HG03521 (cell line): ENCODE data around the gene ZNF682.
"Not testable (repeated sequence)": the region's sequence is repeated elsewhere in the genome, so short reads cannot be mapped to it uniquely, and the experiment has no call there.

ENCODE experiments used
- ATAC-seq: cut with Tn5 transposase; IDR thresholded peaks from one replicate; pipeline ENCODE4 v1.9.1; 2021; ENCODE audit warnings: mild to moderate bottlenecking, moderate library complexity; ENCODE audit not compliant: unreplicated experiment

The ZNF682 gene

DNA sequence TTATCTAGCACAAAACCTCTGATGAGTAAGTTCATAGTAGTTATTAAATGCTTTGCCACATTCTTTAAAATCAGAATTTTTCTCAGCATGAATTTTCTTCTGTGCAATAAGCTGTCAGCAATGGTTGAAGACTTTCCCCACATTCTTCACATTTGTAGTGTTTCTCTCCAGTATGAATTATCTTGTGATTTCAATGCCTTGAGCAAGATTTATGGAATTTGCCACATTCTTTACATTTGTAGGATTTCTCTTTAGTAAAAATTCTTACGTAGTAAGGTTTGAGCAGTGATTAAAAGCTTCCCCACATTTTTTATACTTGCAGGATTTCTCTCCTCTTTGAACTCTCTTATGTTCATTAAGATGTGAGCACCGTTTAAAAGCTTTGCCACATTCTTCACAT is 33.6 kb downstream of the ZNF682 start:
- no peak for ATAC-seq

- no peak for ATAC-seq
Observed at GRCh38 chr19:19997656-19998268, 41.5 kb downstream of the ZNF682 start.

- no peak for ATAC-seq
Observed at GRCh38 chr19:19966862-19967261, 72.4 kb downstream of the ZNF682 start.

GRCh38 chr19:19966126-19966525 is 73.2 kb downstream of the ZNF682 start:
- not testable (repeated sequence) for ATAC-seq

GRCh38 chr19:19964416-19964815 is 74.9 kb downstream of the ZNF682 start:
- ATAC-seq: no peak

DNA sequence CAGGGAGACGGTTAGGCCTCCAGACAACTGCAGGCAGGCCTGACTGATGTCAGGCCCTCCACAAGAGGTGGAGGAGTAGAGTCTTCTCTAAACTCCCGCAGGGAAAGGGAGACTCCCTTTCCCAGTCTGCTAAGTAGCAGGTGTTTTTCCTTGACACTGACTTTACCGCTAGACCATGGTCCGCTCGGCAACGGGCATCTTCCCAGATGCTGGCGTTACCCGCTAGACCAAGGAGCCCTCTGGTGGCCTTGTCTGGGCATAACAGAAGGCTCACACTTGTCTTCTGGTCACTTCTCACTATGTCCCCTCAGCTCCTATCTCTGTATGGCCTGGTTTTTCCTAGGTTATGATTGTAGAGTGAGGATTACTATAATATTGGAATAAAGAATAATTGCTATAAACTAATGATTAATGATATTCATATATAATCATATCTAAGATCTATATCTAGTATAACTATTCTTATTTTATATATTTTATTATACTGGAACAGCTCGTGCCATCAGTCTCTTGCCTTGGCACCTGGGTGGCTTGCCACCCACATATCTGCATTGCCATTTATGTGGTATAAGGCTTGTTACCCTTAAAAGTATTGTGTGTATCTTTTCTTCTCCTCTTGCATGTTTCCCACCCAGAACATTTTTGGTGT is 80.0 kb downstream of the ZNF682 start:
- not testable (repeated sequence) for ATAC-seq

DNA sequence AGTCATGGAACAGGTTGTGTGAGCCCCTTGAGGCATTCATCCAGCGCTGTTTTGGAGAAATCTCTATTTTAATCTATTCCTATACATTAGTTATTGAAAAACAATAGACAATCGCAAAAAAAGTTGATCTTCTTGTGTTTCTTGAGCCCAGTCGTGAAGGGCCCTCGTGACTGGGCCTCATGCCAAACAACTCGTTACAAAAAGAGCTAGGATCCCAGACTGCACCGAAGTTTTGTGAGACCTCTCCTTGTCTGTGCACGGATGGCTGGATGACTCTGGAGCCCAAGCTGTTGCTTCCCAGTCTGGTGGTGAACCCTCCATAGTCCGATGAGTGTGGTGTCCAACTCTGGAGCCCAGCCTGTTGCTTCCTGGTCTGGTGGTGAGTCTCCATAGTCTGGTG is 81.5 kb downstream of the ZNF682 start:
- ATAC-seq: not testable (repeated sequence)

DNA sequence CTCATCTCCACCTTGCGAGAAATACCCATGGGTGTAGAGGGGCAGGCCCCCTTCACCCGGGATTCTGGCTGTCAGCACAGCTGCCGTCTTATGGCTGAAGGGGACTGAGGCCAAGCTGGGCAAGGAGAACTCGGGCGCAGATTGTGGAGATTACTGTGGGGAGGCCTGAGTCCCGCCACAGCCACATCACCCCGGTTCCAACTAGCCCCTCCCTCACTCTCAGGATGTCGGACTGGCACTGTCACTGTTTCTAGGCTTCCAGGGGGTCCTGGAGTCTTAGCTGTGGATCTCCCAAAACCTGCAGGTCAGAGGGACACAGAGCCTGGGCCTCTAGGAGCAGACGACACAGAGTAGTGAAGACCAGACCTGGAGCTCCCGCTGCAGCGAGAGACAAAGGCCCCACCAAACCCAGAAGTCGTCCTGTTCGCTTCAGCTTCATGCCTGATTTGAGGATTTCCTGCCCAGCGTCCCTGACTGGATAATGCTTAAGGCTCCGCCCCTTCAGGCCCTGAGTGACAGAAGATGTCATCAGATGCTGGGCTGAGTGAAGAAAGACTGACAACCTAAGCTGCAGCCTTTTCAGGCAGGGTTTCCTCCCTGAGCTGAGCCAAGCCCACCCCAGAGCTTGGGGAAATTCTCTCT is 82.8 kb downstream of the ZNF682 start:
- no peak for ATAC-seq

DNA sequence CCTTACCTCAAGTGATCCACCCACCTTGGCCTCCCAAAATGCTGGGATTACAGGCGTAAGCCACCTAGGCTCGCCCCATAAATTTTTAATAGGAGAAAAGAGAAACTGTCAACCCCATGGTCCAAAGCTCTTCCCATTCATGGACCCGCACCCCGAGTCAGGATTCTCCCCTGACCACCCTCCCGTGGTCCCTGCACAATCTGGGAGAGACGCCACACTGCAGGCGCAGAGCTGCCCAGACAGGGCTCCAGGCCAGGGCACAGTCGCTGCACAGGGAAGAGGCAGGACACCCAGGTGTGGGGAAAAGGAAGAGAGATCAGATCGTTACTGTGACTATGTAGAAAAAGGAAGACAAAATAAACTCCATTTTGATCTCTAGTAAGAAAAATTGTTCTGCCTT is 84.1 kb downstream of the ZNF682 start:
- ATAC-seq: no peak
